Measurements from ENCODE around the gene WASL. TPM values are rescaled to one million over a fixed set of nuclear protein-coding genes. Genes with fewer than 3 reads are reported as not detected.

The WASL gene
- polyA plus RNA-seq, 1 donor (not counting 4 experiments of a cell fraction or from before 2014, with no cell fraction given) = 17.5 TPM

DNA sequence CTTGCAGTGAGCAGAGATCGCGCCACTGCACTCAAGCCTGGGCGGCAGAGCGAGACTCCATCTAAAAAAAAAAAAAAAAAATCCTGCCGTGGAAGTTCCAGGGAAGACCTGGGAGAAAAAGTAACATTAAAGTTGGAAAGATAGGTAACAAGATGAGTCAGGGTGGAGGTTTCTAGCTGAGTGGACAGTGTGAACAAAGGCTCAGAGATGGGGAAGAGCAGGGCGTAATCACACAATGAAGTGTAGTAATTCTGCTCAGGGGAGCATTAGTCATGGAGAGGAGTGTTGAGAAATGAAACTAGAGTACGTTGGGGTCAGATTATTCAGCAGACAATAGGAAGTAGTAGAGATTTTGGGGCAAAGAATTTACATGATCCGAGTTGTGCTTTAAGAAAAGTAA is 21.6 kb upstream of the WASL start:
- peak; percentile 97 for FAIRE-seq
- no peaks in the 10 kb centered on the region for H3K27me3 ChIP-seq (ENCODE audit: control insufficient read depth, extremely low read depth, insufficient read depth, low read length)
- TF ChIP-seq, protein P1, sequence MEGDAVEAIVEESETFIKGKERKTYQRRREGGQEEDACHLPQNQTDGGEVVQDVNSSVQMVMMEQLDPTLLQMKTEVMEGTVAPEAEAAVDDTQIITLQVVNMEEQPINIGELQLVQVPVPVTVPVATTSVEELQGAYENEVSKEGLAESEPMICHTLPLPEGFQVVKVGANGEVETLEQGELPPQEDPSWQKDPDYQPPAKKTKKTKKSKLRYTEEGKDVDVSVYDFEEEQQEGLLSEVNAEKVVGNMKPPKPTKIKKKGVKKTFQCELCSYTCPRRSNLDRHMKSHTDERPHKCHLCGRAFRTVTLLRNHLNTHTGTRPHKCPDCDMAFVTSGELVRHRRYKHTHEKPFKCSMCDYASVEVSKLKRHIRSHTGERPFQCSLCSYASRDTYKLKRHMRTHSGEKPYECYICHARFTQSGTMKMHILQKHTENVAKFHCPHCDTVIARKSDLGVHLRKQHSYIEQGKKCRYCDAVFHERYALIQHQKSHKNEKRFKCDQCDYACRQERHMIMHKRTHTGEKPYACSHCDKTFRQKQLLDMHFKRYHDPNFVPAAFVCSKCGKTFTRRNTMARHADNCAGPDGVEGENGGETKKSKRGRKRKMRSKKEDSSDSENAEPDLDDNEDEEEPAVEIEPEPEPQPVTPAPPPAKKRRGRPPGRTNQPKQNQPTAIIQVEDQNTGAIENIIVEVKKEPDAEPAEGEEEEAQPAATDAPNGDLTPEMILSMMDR (optimal IDR thresholded peaks at IDR 0.05 in 1 of 3, IDR thresholded peaks at IDR 0.05 in 1 of 3, conservative IDR thresholded peaks at IDR 0.05 in 1 of 3; ENCODE audit: extremely low read depth in 1 of 3, insufficient read depth in 2 of 3, low read length in 3 of 3) = no peak
- TF ChIP-seq EZH2 (IDR thresholded peaks at IDR 0.05; ENCODE audit: low read length) = no peak
- H3K36me3 ChIP-seq (ENCODE audit: control insufficient read depth in 2 of 2, extremely low read depth in 1 of 2, insufficient read depth in 2 of 2, low read length in 2 of 2) = no peaks in the 10 kb centered on the region
- H3K9me3 ChIP-seq (ENCODE audit: control insufficient read depth, low read depth, low read length) = no peaks in the 10 kb centered on the region
- H3K4me2 ChIP-seq (ENCODE audit: control insufficient read depth, extremely low read depth, insufficient read depth, low read depth, low read length) = peak overlapping the region; percentile 40
- H3K4me1 ChIP-seq (ENCODE audit: control insufficient read depth, extremely low read depth, insufficient read depth, low read length) = peaks cover 24% of the 10 kb centered on the region
- DNase-seq (ENCODE audit: low read depth, low spot score) = peak; percentile 52
- H2AFZ ChIP-seq (ENCODE audit: control insufficient read depth, low read length) = no peak overlapping the region
- dilution Hi-C loops (cut with MboI; ENCODE audit: extremely low pct_ligation_motif_present, low sequenced_read_pairs) = no loop called here
- no peaks in the 10 kb centered on the region for H3K9me1 ChIP-seq (ENCODE audit: control insufficient read depth, extremely low read depth, insufficient read depth, low read length)
- H3K79me2 ChIP-seq (ENCODE audit: control insufficient read depth, insufficient read depth, low read length) = no peaks in the 10 kb centered on the region
- H3K4me3 ChIP-seq (ENCODE audit: control insufficient read depth in 2 of 3, extremely low read depth in 1 of 3, insufficient read depth in 2 of 3, low read depth in 1 of 3, low read length in 3 of 3) = no peak overlapping the region
- no peaks in the 10 kb centered on the region for H4K20me1 ChIP-seq (ENCODE audit: control insufficient read depth, extremely low read depth, insufficient read depth, low read length)
- peak overlapping the region; percentile 59 for H3K27ac ChIP-seq (ENCODE audit: control insufficient read depth, insufficient read depth, low read length)
- no peak overlapping the region for H3K9ac ChIP-seq (ENCODE audit: control insufficient read depth, extremely low read depth, insufficient read depth, low read length)

DNA sequence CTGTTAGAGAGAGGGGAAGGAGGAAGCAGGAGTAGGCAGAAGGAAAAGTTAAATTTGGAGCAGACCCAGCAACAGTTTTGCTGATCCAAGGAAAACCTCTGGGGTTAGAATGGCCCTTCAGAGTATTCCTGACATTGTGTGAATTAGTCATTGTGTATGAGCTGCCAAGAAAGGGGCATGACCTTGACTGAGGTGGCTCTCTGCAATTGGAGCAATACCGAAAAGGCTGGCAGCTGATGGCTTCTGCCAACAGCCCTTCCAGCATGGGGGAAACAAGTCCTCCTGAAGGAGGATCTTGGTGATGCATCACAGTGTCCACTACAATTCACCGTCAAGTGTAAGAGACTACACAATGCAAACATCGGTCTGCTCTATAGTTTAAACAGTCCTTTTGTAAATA is 20.6 kb upstream of the WASL start:
- H2AFZ ChIP-seq (ENCODE audit: control insufficient read depth, low read length) = no peak overlapping the region
- DNase-seq (ENCODE audit: low read depth, low spot score) = no peak
- dilution Hi-C loops (cut with MboI; ENCODE audit: extremely low pct_ligation_motif_present, low sequenced_read_pairs) = no loop called here
- no peaks in the 10 kb centered on the region for H3K36me3 ChIP-seq (ENCODE audit: control insufficient read depth in 2 of 2, extremely low read depth in 1 of 2, insufficient read depth in 2 of 2, low read length in 2 of 2)
- peak overlapping the region; percentile 25 for H3K4me2 ChIP-seq (ENCODE audit: control insufficient read depth, extremely low read depth, insufficient read depth, low read depth, low read length)
- no peak overlapping the region for H3K27ac ChIP-seq (ENCODE audit: control insufficient read depth, insufficient read depth, low read length)
- H3K9me1 ChIP-seq (ENCODE audit: control insufficient read depth, extremely low read depth, insufficient read depth, low read length) = no peaks in the 10 kb centered on the region
- H3K9me3 ChIP-seq (ENCODE audit: control insufficient read depth, low read depth, low read length) = no peaks in the 10 kb centered on the region
- H3K4me3 ChIP-seq (ENCODE audit: control insufficient read depth in 2 of 3, extremely low read depth in 1 of 3, insufficient read depth in 2 of 3, low read depth in 1 of 3, low read length in 3 of 3) = no peak overlapping the region
- FAIRE-seq = peak; percentile 87
- no peaks in the 10 kb centered on the region for H3K79me2 ChIP-seq (ENCODE audit: control insufficient read depth, insufficient read depth, low read length)
- no peak overlapping the region for H3K9ac ChIP-seq (ENCODE audit: control insufficient read depth, extremely low read depth, insufficient read depth, low read length)
- TF ChIP-seq, protein P1 (optimal IDR thresholded peaks at IDR 0.05 in 1 of 3, IDR thresholded peaks at IDR 0.05 in 1 of 3, conservative IDR thresholded peaks at IDR 0.05 in 1 of 3; ENCODE audit: extremely low read depth in 1 of 3, insufficient read depth in 2 of 3, low read length in 3 of 3) = no peak
- TF ChIP-seq EZH2 (IDR thresholded peaks at IDR 0.05; ENCODE audit: low read length) = no peak
- no peaks in the 10 kb centered on the region for H3K27me3 ChIP-seq (ENCODE audit: control insufficient read depth, extremely low read depth, insufficient read depth, low read length)
- no peaks in the 10 kb centered on the region for H4K20me1 ChIP-seq (ENCODE audit: control insufficient read depth, extremely low read depth, insufficient read depth, low read length)
- peaks cover 24% of the 10 kb centered on the region for H3K4me1 ChIP-seq (ENCODE audit: control insufficient read depth, extremely low read depth, insufficient read depth, low read length)
